AG04449 (cell line): ENCODE data around the gene MAP4K4.

Experiments used
- CTCF ChIA-PET: fragments of 350-600 bp; formaldehyde crosslinking; extraction: SDS; loops from one replicate; lab custom pipeline; 2021; ENCODE audit warnings: antibody characterized with exemption; lab: Yijun Ruan, JAX
- POLR2A ChIA-PET: fragments of 400-600, 350-600 bp; formaldehyde crosslinking; extraction: SDS; loops from one replicate; lab custom pipeline; 2020; ENCODE audit warnings: antibody characterized with exemption, inconsistent platforms; lab: Yijun Ruan, JAX
- DNase-seq: peaks from one replicate; pipeline ENCODE4 v3.0.0-alpha.2; 2010; ENCODE audit warnings: low read depth, low spot score
- H3K4me3 ChIP-seq: 2 replicates; pipeline ENCODE4 v1.5.1; 2011; ENCODE audit warnings: low read depth, mild to moderate bottlenecking, control low read depth, low read length
- CTCF ChIP-seq: IDR thresholded peaks from one replicate; pipeline ENCODE4 v1.5.1; 2011; ENCODE audit warnings: mild to moderate bottlenecking, moderate library complexity, low read length, control low read depth, inconsistent platforms; ENCODE audit not compliant: insufficient read depth; ENCODE audit errors: missing control alignments

Gene MAP4K4

GRCh38 chr2:101759162-101759561 is 61.7 kb downstream of the MAP4K4 start:
- ChIA-PET POLR2A (interaction anchor here (0.6 to 1.3 kb wide), 4 partner anchors 8 to 266 kb away, joined by 4 to 9 read pairs (median 5); no protein-coding TSS in a partner anchor), CTCF (interaction anchor here (0.9 to 3.3 kb wide), 4 partner anchors 9 to 372 kb away, joined by 3 to 17 read pairs (median 4); partner anchors contain the start of gene CREG2)
- peak; percentile 80 for DNase-seq
- H3K4me3 ChIP-seq: no peak overlapping the region
- TF ChIP-seq CTCF: no peak

- no peak for DNase-seq
- H3K4me3 ChIP-seq: no peak overlapping the region
- no peak for TF ChIP-seq CTCF
- POLR2A ChIA-PET: no interaction called here
- CTCF ChIA-PET: interaction anchor here (0.9 to 12.7 kb wide), 5 partner anchors 8 to 343 kb away, joined by 3 to 127 read pairs (median 3); no protein-coding TSS in a partner anchor
These were observed 65.1 kb downstream of the MAP4K4 start for GRCh38 chr2:101762451-101763171.

- no peak for DNase-seq
- TF ChIP-seq CTCF: no peak
- POLR2A ChIA-PET: no interaction called here
- CTCF ChIA-PET: interaction anchor here (1.1 to 12.7 kb wide), 4 partner anchors 11 to 422 kb away, joined by 3 to 127 read pairs (median 3); no protein-coding TSS in a partner anchor
- no peak overlapping the region for H3K4me3 ChIP-seq
These were observed 66.2 kb downstream of the MAP4K4 start for GRCh38 chr2:101763496-101764333.

- ChIA-PET POLR2A (interaction anchor here (1.5 kb wide), 1 partner anchor 7 kb away, joined by 6 read pairs; no protein-coding TSS in a partner anchor), CTCF (interaction anchor here (1.5 to 12.7 kb wide), 4 partner anchors 10 to 61 kb away, joined by 5 to 127 read pairs (median 12); no protein-coding TSS in a partner anchor)
These were observed 68.8 kb downstream of the MAP4K4 start for GRCh38 chr2:101766337-101766736.

GRCh38 chr2:101766871-101767739 is 69.6 kb downstream of the MAP4K4 start:
- TF ChIP-seq CTCF: no peak
- peak overlapping the region; percentile 31 for H3K4me3 ChIP-seq
- CTCF ChIA-PET: interaction anchor here (0.8 to 12.7 kb wide), 9 partner anchors 8 to 348 kb away, joined by 3 to 127 read pairs (median 5); no protein-coding TSS in a partner anchor
- POLR2A ChIA-PET: interaction anchor here (0.7 to 1.5 kb wide), 3 partner anchors 8 to 479 kb away, joined by 4 to 6 read pairs (median 4); no protein-coding TSS in a partner anchor
- peak; percentile 92 for DNase-seq

More at GRCh38 chr2:101766337-101766736, 68.8 kb downstream of the MAP4K4 start:
- peak overlapping the region; percentile 31 for H3K4me3 ChIP-seq
- no peak for DNase-seq
- no peak for TF ChIP-seq CTCF
